Spinal cord (tissue), 10 donors: Measurements from ENCODE around the gene PREP. TPM values are rescaled to one million over a fixed set of nuclear protein-coding genes. Genes with fewer than 3 reads are reported as not detected.
A peak's percentile ranks its signal among the peaks of the same experiment; 100 is the strongest.

Source experiments
- DNase-seq, 6 donors: peaks; one replicate each; pipeline versions ENCODE4 v3.0.0 to v3.0.0-alpha.2; 2013 to 2015; ENCODE audit warnings: low spot score in 6 of 6, low read depth in 4 of 6
- H3K27ac ChIP-seq: one replicate; pipeline ENCODE4 v1.5.1; 2013; ENCODE audit warnings: low read depth, low read length, control low read depth
- H3K27me3 ChIP-seq: one replicate; pipeline ENCODE4 v1.6.1; 2013; ENCODE audit warnings: low read length; ENCODE audit not compliant: control insufficient read depth, insufficient read depth
- H3K36me3 ChIP-seq: one replicate; pipeline ENCODE4 v1.6.1; 2013; ENCODE audit warnings: low read length; ENCODE audit not compliant: control insufficient read depth, insufficient read depth
- H3K4me1 ChIP-seq: one replicate; pipeline ENCODE4 v1.6.1; 2013; ENCODE audit warnings: low read length; ENCODE audit not compliant: control insufficient read depth, insufficient read depth
- H3K4me3 ChIP-seq: one replicate; pipeline ENCODE4 v1.5.1; 2013; ENCODE audit warnings: low read depth, low read length, control low read depth
- H3K9me3 ChIP-seq: one replicate; pipeline ENCODE4 v1.6.1; 2013; ENCODE audit warnings: low read length; ENCODE audit not compliant: control insufficient read depth, insufficient read depth
- WGBS: methylation state at CpG from one replicate; pipeline ENCODE4 v1.1.5; 2013; ENCODE audit warnings: missing lambda C conversion rate; ENCODE audit not compliant: insufficient coverage; 5-methylcytosine and 5-hydroxymethylcytosine counted together
- polyA plus RNA-seq, 2 donors: library from polyadenylated mRNA; unstranded; fragments of 120-200 nt; gene quantifications; one replicate each; pipeline ENCODE4 v1.2.1, GENCODE V29; 2013; ENCODE audit not compliant: insufficient read length in 2 of 2
- total RNA-seq, 2 donors: library from RNA; depleted of rRNA in 1 of 2; stranded (reverse); fragments of 120-200 nt in 1 of 2; fragments of >200 nt in 1 of 2; gene quantifications; one replicate each; pipeline versions ENCODE4 v1.2.3 to v1.2.4, GENCODE V29; 2013 to 2014
- donor health status: healthy.

Gene PREP
- total and polyA plus RNA-seq, 4 donors: 21.5 to 40.4 (median 35.3) TPM

- Histone ChIP-seq H3K27me3 (no peaks in the 10 kb centered on the region), H3K27ac (no peak overlapping the region), H3K4me3 (no peak overlapping the region), H3K36me3 (peaks cover 3% of the 10 kb centered on the region), H3K9me3 (no peaks in the 10 kb centered on the region), H3K4me1 (no peaks in the 10 kb centered on the region)
- peak in 1 of 6 donors; percentile 36 for DNase-seq
- whole genome bisulfite sequencing: 97% methylated on average over 3 of the region's 3 CpGs
These were observed 27.1 kb downstream of the PREP start for GRCh38 chr6:105375797-105376196.

DNA sequence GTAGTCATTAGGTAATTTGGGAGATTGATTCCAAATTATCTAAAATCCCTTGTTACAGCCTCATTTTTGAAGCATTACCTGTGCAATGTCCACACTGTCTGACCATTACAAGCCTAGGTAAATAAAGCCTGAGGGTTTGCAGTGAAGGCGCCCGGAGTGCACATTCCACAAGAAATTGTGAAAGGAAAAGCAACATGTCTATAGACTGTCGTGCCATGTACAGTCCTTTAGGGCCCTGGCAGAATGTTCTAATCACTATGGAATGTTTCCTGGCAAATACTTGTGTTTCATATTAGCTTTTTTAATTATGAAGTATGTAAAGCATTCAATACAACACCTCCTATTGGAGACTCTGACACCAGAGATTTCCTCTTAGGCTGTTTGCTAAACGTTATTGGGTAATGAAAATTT is 28.9 kb downstream of the PREP start:
- H3K4me1 ChIP-seq: no peaks in the 10 kb centered on the region
- H3K27me3 ChIP-seq: no peaks in the 10 kb centered on the region
- DNase-seq: peak in 1 of 6 donors; percentile 20
- no peak overlapping the region for H3K4me3 ChIP-seq
- WGBS: 67% methylated on average over 2 of the region's 4 CpGs
- H3K36me3 ChIP-seq: peaks cover 3% of the 10 kb centered on the region
- no peak overlapping the region for H3K27ac ChIP-seq
- no peaks in the 10 kb centered on the region for H3K9me3 ChIP-seq

DNA sequence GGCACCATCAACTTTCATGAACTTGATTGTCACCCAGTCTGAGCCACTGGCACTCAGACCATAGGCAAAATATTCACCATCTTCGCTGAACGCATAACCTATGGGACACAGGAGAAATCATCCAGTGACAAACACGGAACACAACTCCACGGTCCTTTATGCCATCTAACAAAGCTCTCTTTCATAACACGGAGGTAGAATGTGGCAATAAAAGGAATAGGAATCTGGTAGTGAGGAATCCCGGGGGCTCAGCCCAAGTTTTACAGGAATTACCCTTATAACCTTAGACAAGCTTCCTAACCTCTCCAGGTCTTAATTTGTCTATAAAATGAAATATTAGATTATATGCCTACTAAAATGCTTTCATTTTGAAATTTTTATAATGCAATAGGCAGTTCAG is 29.4 kb downstream of the PREP start:
- no peaks in the 10 kb centered on the region for H3K4me1 ChIP-seq
- H3K27ac ChIP-seq: no peak overlapping the region
- 100% methylated on average over 1 of the region's 6 CpGs for WGBS
- no peaks in the 10 kb centered on the region for H3K9me3 ChIP-seq
- no peaks in the 10 kb centered on the region for H3K27me3 ChIP-seq
- no peak overlapping the region for H3K4me3 ChIP-seq
- H3K36me3 ChIP-seq: peaks cover 3% of the 10 kb centered on the region
- no peak for DNase-seq

DNA sequence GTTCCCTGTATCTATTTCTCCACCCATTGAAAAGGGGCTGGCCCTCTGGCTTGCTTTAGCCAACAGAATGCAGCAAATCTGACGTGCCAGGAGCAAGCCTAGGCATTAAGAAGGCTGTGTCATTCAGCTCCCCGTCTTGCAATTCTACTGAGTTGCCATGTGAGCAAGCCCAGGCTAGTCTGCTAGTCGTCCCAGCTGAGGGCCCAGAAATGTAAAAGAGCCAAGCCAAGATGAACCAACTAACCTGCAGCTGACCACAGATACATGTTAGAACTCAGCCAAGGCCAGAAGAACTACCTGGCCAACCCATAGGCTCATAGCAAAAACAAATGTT is 30.1 kb downstream of the PREP start:
- no peaks in the 10 kb centered on the region for H3K4me1 ChIP-seq
- no peak overlapping the region for H3K4me3 ChIP-seq
- no peaks in the 10 kb centered on the region for H3K27me3 ChIP-seq
- no peaks in the 10 kb centered on the region for H3K9me3 ChIP-seq
- WGBS: 77% methylated on average over 3 of the region's 3 CpGs
- H3K27ac ChIP-seq: no peak overlapping the region
- DNase-seq: no peak
- peaks cover 3% of the 10 kb centered on the region for H3K36me3 ChIP-seq

DNA sequence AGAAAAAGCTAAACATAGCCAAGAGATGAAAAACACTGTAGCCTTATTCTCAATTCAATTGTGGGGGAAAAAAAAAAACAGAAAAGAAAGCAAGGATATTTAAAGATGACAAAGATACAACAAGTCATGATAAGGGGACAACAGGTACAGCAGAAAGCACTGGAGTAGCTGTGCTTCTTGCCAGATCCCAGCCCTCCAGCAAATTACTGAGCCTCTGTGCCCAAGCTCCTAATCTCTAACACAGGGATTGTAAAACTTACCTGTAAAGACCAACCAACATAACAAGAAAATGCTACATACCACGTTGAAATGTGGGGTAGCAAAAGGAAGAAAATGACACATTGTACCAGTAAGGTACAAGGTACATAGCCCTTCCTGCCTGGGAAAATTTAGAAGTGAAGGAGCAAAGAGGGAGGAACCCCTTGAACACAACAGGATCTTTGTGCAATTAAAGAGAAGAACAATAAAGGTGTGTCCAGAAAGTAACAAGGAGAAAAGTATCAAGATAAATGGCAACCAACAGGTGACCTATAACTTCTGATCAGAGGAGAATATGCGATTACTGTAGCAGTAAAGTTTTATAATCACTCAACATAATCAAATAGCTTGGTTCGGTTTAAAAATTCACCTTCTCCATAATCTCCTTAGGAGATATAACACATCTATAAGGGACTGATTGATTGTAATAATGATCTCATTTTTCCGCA is 30.6 kb downstream of the PREP start:
- Histone ChIP-seq H3K27ac (no peak overlapping the region), H3K4me1 (no peaks in the 10 kb centered on the region), H3K9me3 (no peaks in the 10 kb centered on the region), H3K36me3 (peaks cover 3% of the 10 kb centered on the region), H3K27me3 (no peaks in the 10 kb centered on the region), H3K4me3 (no peak overlapping the region)
- 80% methylated on average over 1 of the region's 4 CpGs for WGBS
- no peak for DNase-seq

DNA sequence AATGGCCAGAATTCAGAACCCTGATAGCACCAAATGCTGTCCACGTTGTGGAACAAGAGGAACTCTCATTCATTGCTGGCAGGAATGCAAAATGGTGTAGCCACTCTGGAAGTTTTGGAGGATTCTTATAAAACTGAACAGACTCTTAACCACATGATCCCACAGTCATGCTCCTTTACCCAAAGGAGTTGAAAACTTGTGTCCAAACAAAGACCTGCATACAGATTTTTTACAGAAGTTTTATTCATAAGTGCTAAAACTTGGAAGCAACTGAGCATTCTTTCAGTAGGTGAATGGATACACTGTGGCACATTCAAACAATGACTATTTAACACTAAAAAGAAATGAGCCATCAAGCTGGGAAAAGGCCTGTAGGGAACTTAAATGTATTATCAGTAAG is 32.5 kb downstream of the PREP start:
- no peak for DNase-seq
- WGBS: no CpG with 5 or more reads among the region's 1 CpG
- H3K9me3 ChIP-seq: no peaks in the 10 kb centered on the region
- H3K27ac ChIP-seq: no peak overlapping the region
- H3K27me3 ChIP-seq: no peaks in the 10 kb centered on the region
- peaks cover 3% of the 10 kb centered on the region for H3K36me3 ChIP-seq
- no peak overlapping the region for H3K4me3 ChIP-seq
- no peaks in the 10 kb centered on the region for H3K4me1 ChIP-seq

DNA sequence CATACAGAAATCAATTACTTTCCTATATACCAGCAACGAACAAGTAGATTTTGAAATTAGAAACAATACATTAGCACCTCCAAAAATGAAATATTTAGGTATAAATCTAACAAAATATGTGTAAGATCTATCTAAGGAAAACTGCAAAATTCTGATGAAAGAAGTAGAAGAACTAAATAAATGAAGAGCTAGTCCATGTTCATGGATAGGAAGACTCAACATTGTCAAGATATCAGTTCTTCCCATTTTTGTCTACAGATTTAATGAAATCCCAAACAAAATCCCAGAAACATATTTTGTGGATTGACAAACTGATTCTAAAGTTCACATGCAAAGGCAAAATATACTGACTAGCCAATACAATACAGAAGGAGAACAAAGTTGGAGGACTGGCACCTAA is 33.7 kb downstream of the PREP start:
- Histone ChIP-seq H3K4me1 (no peaks in the 10 kb centered on the region), H3K4me3 (no peak overlapping the region), H3K27me3 (no peaks in the 10 kb centered on the region), H3K36me3 (peaks cover 3% of the 10 kb centered on the region), H3K27ac (no peak overlapping the region), H3K9me3 (no peaks in the 10 kb centered on the region)
- WGBS: no CpG with 5 or more reads among the region's 1 CpG
- DNase-seq: no peak

DNA sequence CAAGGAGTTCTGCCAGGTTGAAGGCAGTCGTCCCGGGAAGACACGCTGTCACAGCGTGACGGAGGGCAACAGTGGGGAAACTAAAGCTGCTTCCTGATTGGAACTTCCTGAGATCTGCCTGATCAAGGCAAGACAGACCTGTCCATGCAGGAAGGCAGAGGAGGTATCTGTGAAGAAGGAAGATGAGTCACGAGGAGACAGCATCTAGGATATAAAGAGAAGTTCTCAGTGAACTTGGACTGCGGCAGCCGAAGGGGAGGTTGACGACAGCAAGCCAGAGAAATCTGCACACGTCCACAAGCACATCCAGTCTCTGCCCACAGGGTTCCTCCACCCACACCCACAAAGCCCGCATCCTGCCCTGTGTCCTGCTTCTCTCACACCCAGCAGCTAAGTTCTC is 38.6 kb downstream of the PREP start:
- no peak overlapping the region for H3K27ac ChIP-seq
- H3K9me3 ChIP-seq: no peaks in the 10 kb centered on the region
- H3K27me3 ChIP-seq: no peaks in the 10 kb centered on the region
- no peaks in the 10 kb centered on the region for H3K36me3 ChIP-seq
- DNase-seq: no peak
- H3K4me1 ChIP-seq: peaks cover 5% of the 10 kb centered on the region
- WGBS: 72% methylated on average over 9 of the region's 11 CpGs
- H3K4me3 ChIP-seq: no peak overlapping the region

DNA sequence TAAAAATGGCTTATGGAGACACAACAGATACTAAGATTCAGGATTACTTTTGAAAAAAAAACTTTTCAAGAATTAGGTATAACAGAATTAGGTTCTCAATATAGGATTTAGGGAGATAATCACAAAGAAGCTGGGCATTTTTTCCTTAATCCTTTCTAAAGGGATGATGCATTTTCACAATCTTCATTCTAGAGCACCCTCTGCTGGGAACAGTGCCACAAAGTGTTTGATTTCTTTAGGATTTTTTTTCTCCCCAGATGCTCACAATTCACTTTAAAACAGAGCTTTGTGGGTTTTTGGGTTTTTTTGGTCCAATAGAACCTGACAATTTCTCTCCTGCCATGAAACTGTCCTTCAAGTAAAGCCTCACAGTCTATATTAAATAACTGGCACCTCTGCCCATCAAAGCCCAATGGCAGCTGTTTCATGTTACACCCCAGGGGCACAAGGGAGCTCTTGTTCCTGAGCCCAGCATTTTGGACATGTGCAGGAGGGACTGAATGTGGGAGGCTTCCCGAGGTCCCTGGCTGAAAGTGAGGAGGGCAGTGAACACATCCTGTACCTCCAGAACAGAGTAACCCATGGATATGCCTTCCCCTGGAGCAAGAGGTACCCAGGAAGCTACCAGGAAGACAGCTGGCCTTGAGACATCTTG is 39.7 kb downstream of the PREP start:
- H3K4me1 ChIP-seq: peaks cover 5% of the 10 kb centered on the region
- H3K4me3 ChIP-seq: no peak overlapping the region
- no peaks in the 10 kb centered on the region for H3K9me3 ChIP-seq
- peak in 5 of 6 donors; percentile 15 to 80 (median 22) for DNase-seq
- H3K27ac ChIP-seq: no peak overlapping the region
- H3K36me3 ChIP-seq: no peaks in the 10 kb centered on the region
- no CpG with 5 or more reads among the region's 1 CpG for WGBS
- H3K27me3 ChIP-seq: no peaks in the 10 kb centered on the region
